GM18520 (cell line): ENCODE results near the gene UGT1A6.
"Not testable (repeated sequence)": the region's sequence is repeated elsewhere in the genome, so short reads cannot be mapped to it uniquely, and the experiment has no call there.

Experiments
- ATAC-seq: cut with Tn5 transposase; IDR thresholded peaks from one replicate; pipeline ENCODE4 v1.9.1; 2021; ENCODE audit not compliant: unreplicated experiment

UGT1A6 gene

DNA sequence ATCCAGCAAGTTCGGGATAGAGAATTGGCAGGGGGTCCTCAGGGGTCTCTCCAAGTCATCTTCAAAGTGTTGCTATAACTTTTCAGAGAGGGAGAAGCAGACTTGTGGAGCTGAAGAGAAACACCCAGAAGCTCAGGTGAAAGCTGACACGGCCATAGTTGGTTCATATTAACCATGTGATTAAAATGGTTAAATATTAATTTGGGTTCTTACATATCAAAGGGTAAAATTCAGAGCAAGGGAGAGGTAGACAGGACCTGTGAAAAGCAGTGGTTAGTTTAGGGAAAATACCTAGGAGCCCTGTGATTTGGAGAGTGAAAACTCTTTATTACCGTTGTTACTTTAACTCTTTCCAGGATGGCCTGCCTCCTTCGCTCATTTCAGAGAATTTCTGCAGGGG lies at the start of gene UGT1A6:
UGT1A6 (plus strand) TSS at position 243 of the 400 bp plus-strand sequence; CDS start at position 358, 115 bp downstream.
- no peak for ATAC-seq

DNA sequence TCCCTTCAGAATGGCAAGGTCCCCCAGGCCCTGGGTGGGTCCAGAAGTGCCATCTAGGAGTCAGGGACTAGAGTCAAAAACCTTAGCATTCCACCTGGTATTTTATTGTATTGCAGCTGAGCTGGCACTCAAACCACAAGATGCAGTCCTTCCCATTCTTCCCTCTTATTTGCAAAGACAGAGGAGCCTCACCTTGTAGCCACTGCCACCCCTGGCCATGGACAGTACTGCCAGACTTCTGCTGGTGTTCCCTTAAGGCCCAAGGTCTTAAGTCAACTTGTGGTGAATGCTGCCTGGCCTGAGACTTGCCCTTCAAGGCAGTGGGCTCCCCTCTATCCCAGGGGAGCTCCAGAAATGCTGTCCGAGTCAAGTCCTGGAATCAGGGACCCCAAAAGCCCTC lies 49.6 kb upstream of the UGT1A6 start:
- no peak for ATAC-seq

DNA sequence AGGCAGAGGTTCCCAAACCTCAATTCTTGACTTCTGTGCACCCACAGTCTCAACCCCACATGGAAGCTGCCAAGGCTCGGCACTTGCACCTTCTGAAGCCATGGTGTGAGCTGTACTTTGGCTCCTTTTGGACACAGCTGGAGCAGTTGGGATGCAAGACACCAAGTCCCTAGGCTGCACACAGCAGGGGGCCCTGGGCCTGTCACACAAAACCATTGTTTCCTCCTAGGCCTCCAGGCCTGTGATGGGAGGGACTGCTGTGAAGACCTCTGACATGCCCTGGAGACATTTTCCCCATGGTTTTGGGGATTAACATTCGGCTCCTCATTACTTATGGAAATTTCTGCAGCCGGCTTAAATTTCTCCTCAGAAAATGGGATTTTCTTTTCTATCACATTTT lies 46.7 kb upstream of the UGT1A6 start:
- not testable (repeated sequence) for ATAC-seq

DNA sequence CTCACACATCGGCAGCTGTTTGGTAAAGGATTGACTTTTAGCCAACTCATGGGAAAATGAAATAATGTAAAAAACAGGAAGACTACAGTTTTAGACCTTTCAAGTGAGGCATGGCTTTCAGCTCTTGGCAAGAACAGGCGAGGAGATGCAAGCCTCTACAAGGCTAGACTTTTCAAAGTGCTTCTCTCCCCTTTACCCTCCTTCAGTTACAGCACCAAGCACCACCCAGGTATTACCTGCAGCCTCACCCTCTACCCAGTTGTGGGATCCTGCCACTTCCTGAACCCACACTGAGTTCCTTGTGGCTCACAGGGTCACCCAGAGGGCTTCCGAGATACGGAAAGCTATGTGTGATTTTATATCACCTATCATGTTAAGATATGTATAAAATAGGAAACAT lies 41.7 kb upstream of the UGT1A6 start:
- no peak for ATAC-seq

DNA sequence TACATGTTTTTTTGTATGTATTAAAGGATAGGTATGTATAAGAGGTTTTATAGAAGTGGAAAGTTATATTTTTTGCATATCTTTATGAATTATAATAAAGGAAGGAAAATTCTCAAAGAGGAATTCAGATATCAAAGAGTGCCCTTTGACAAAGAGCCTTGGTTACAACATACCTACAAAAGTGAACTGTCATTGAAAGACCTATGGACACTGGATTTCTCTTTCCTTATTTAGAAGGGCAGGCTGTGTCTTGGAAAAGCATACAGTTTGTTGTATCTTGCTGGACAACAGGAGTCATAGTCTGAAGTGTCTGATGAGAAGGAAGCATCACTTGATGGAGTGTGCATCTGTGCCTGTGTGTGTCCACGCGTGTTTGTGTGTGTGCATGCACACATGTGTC lies 41.3 kb upstream of the UGT1A6 start:
- no peak for ATAC-seq

- ATAC-seq: no peak
Measured at GRCh38 chr2:233654501-233654900, 38.2 kb upstream of the UGT1A6 start.

DNA sequence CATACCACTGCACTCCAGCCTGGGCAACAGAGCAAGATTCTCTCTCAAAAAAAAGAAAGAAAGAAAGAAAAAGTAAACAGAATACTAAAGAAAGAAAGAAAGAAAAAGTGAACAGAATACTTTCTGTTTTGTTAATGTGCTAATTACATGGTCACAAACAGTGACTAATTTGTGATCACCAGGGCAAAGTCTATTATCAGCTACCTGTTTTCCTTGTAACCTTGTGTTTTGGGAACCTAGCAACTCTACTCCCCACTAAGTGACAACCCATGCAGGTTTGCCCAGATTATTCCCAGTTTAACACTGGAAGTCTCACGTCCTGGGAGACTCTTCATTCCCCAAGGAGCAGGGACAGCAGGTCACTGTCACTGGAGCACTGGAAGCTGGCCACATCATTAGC lies 37.6 kb upstream of the UGT1A6 start:
- no peak for ATAC-seq

DNA sequence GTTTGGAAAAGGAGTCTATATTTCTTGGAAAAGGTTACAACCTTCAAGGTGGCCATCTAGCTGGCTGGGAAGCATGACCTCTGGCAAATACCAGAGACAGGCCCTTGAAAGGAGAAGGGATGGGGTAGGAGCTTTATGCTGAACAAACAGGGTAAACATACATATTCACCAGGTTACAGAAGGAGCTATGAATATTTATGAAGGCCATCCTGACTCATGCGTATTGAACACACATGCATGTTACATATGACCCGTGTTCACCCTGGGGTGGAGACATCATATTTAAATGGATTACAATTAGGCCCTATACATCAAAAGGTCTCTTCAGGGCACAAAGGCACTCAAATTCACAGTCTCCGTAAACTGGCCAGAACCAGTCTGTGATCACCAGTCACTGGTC lies 36.7 kb upstream of the UGT1A6 start:
- not testable (repeated sequence) for ATAC-seq

GRCh38 chr2:233656443-233656842 lies 36.2 kb upstream of the UGT1A6 start:
- no peak for ATAC-seq

DNA sequence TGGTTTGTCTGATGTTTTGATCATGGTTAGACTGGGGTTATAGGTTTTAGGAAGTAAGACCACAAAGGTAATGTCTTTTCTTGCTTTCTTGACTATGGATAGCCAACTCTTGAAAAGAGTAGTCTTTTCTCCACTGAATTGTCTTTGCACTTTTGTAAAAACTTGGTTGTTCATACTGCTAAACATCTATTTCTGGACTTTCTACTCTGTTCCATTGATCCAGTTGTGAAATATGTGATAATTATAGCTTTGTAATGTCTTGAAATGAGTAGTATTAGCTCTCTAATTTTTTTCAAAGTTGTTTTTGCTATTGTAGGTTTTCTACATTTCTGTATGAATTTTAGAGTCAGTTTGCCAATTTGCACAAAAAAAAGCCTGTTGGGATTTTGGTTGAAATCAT lies 34.1 kb upstream of the UGT1A6 start:
- no peak for ATAC-seq

GRCh38 chr2:233663911-233664310 lies 28.8 kb upstream of the UGT1A6 start:
- no peak for ATAC-seq

DNA sequence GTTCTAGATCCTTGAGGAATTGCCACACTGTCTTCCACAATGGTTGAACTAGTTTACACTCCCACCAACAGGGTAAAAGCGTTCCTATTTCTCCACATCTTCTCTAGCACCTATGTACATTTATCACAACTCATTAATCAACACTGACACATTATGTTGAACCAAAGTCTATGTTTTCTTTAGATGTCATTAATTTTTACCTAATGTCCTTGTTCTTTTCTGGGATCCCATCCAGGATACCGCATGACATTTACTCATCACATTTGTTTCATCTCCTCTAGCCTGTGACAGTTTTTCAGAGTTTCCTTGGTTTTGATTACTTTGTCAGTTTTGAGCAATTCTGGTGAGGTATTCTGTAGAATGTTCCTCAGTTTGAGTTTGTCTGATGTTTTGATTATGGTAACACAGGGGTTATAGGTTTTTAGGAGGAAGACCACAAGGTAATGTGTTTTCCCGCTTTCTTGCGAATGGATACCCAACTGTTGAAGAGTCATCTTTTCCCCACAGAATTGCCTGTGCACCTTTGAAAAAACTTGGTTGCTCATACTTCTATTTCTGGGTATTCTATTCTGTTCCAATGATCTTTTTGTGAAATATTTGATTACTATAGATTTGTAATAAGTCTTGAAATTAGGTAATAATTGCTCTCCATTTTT lies 24.0 kb upstream of the UGT1A6 start:
- ATAC-seq: no peak

GRCh38 chr2:233671290-233672161 lies 21.2 kb upstream of the UGT1A6 start, which contains the start of gene UGT1A9:
TSS of gene UGT1A9 (plus strand) at chr2:233671898. CDS start at chr2:233671935, 37 bp downstream.
- no peak for ATAC-seq

DNA sequence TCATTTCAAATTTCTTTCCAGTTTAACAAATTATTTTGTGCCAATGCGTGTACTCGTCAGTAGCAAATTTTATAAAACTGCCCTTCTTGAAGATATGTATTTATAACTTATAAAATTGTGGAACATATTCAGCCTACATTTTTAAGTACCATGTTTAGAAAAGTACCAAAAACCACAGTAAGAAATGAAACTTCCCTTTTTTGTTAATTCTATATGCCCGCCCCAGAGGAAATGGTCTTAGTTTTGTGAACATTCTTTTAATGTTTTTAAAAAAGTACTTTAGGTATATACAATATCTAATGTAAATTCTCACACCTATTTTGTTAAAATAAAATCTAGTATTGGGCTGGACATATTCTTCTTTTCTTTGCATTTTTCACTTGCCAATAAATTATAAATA lies 19.8 kb upstream of the UGT1A6 start:
- no peak for ATAC-seq

DNA sequence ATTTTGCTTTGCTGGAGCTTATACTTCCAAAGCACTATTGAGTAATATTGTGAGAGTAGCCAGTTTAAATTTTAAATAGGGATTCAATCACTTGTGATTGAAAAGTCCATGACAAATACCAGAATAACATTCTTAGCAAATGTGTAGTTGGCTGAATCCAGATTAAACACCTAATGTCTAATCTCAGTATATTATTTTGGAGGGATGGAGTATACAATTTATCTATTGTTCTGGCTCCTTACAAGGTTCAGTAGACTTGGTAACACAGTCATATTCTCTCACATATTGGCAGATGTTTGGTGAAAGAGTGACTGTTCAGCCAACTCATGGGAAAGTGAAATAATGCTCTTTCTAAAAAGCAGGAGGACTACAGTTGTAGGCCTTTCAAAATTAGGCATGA lies 18.8 kb upstream of the UGT1A6 start:
- ATAC-seq: no peak

DNA sequence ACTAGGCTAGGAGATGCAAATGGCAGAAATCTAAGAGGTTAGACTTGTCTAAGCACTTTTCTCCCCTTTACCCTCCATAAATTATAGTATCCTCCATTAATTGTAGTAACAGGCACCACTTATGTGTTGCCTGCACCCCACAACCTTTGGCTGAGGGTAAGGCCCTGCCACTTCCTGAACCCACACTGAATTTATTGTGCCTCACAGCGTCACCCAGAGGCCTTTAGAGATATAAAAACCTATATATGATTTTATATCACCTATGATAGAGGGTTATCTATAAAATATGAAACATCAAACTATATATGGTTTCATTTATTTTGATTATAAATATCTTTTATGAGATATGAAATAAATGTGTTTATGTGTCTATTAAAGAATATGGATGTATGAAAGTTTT lies 18.4 kb upstream of the UGT1A6 start:
- no peak for ATAC-seq

GRCh38 chr2:233674995-233675394 lies 17.7 kb upstream of the UGT1A6 start:
- no peak for ATAC-seq

DNA sequence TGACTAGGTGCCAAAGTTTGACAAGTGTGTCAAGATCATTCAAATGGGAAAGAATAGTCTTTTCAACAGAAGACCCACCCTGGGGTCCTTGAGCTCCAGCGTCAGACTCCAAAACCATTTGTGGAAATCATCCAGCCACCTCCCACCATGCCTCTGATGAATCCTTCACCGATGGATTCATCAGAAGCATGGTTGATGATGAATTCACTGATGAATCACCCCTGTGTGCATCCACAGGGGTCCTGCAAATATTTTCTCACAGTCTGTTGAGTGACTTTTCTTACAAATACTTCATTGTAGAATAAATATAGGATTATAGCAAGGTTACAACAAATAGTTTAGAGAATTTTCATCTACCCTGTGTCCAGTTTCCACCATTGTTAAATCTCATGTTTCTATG lies 16.6 kb upstream of the UGT1A6 start:
- no peak for ATAC-seq

- ATAC-seq: no peak
Measured at GRCh38 chr2:233679196-233679595, 13.5 kb upstream of the UGT1A6 start.

GRCh38 chr2:233680361-233681045 lies 12.2 kb upstream of the UGT1A6 start:
- no peak for ATAC-seq

DNA sequence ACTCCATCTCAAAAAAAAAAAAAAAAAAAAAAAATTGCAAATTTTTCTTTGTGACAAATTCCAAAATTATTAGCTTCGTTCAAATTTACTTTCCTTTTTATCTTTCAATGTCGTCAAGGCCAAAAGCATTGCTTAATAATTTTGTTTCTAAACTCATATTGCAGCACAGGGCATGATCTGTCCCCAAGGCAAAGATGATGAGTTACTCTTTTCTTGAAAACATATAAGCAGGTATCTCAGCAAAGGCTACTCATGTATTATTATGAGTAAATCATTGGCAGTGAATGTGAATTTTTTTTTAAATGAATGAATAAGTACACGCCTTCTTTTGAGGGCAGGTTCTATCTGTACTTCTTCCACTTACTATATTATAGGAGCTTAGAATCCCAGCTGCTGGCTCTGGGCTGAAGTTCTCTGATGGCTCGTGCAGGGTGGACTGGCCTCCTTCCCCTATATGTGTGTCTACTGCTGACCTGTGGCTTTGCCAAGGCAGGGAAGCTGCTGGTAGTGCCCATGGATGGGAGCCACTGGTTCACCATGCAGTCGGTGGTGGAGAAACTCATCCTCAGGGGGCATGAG lies 11.1 kb upstream of the UGT1A6 start, which contains the start of gene UGT1A7:
UGT1A7 (plus strand) TSS at position 381 of the 579 bp plus-strand sequence; CDS start at position 418, 37 bp downstream.
- ATAC-seq: no peak
